Osteoblast (primary cell): ENCODE results near the gene SEMA3A. TPM values are rescaled to one million over a fixed set of nuclear protein-coding genes. Genes with fewer than 3 reads are reported as not detected.

ENCODE experiments used
- DNase-seq: peaks from one replicate; pipeline ENCODE4 v3.0.0; 2011; ENCODE audit warnings: low spot score, mixed read lengths; ENCODE audit not compliant: insufficient read length; ENCODE audit errors: missing footprints
- H2AFZ ChIP-seq: 2 replicates; pipeline ENCODE4 v1.6.0; 2011; ENCODE audit warnings: mild to moderate bottlenecking, low read length
- H3K27ac ChIP-seq: 2 replicates; pipeline ENCODE4 v1.5.1; 2011; ENCODE audit warnings: mild to moderate bottlenecking, low read depth, low read length, moderate library complexity
- H3K27me3 ChIP-seq: 2 replicates; pipeline ENCODE4 v1.6.0; 2012; ENCODE audit warnings: mild to moderate bottlenecking, control low read depth, inconsistent platforms, low read length, moderate library complexity; ENCODE audit not compliant: insufficient read depth
- H3K36me3 ChIP-seq: 2 replicates; pipeline ENCODE4 v1.5.1; 2011; ENCODE audit warnings: mild to moderate bottlenecking, low read length, control low read depth, moderate library complexity; ENCODE audit not compliant: insufficient read depth
- H3K4me1 ChIP-seq: 2 replicates; pipeline ENCODE4 v1.5.1; 2011; ENCODE audit warnings: mild to moderate bottlenecking, low read length, control low read depth, moderate library complexity; ENCODE audit not compliant: insufficient read depth
- H3K4me2 ChIP-seq: 2 replicates; pipeline ENCODE4 v1.6.0; 2011; ENCODE audit warnings: mild to moderate bottlenecking, low read length; ENCODE audit not compliant: insufficient read depth
- H3K4me3 ChIP-seq: fragments of 200-600 bp; sonication (generic); 3 replicates; pipeline ENCODE4 v1.5.1; 2012; ENCODE audit warnings: mild to moderate bottlenecking, low read length, inconsistent platforms; ENCODE audit not compliant: insufficient read depth
- H3K79me2 ChIP-seq: 2 replicates; pipeline ENCODE4 v1.6.0; 2012; ENCODE audit warnings: mild to moderate bottlenecking, low read length, control low read depth, inconsistent platforms; ENCODE audit not compliant: insufficient read depth
- H3K9me3 ChIP-seq: 2 replicates; pipeline ENCODE4 v1.5.1; 2011; ENCODE audit warnings: low read depth, low read length, control low read depth
- H4K20me1 ChIP-seq: 2 replicates; pipeline ENCODE4 v1.6.0; 2012; ENCODE audit warnings: mild to moderate bottlenecking, low read length, control low read depth; ENCODE audit not compliant: insufficient read depth
- total RNA-seq: library from RNA; depleted of rRNA; stranded (reverse); fragments of >200 nt; gene quantifications from 2 replicates; pipeline ENCODE4 v1.2.3, GENCODE V29; 2012
- TF ChIP-seq, protein P1 (sequence below): IDR thresholded peaks from 2 replicates; pipeline ENCODE4 v1.5.1; 2011; ENCODE audit warnings: mild to moderate bottlenecking, low read depth, low read length, moderate library complexity; ENCODE audit errors: extremely low read depth

Gene SEMA3A
- total RNA-seq, 1 donor: 2.5 TPM

DNA sequence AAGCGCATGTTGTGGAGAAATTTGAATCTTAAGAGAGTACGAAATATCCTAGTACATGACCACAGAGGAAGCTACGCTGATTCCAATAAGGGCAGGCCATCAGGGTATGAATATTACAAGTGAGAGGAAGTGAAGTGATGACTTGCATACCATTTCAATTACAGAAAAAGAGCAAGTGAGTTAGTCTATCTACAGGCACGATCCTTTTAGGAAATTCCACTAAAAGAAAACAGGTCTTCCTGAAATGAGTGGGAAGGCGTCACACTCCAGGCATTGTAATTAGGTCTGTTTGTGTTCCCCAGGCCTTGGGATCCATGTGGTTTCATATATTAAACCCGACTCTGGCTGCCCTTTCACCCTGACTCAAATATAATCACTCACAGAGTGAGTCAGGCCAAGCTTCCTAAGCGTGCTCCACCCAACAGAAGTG, 152.5 kb downstream of the SEMA3A start:
- no peaks in the 10 kb centered on the region for H3K36me3 ChIP-seq
- no peaks in the 10 kb centered on the region for H3K27me3 ChIP-seq
- peak; percentile 50 for DNase-seq
- no peaks in the 10 kb centered on the region for H3K9me3 ChIP-seq
- H3K4me1 ChIP-seq: peaks cover 25% of the 10 kb centered on the region
- H3K4me2 ChIP-seq: peak overlapping the region; percentile 51
- no peak overlapping the region for H3K4me3 ChIP-seq
- TF ChIP-seq, protein P1, sequence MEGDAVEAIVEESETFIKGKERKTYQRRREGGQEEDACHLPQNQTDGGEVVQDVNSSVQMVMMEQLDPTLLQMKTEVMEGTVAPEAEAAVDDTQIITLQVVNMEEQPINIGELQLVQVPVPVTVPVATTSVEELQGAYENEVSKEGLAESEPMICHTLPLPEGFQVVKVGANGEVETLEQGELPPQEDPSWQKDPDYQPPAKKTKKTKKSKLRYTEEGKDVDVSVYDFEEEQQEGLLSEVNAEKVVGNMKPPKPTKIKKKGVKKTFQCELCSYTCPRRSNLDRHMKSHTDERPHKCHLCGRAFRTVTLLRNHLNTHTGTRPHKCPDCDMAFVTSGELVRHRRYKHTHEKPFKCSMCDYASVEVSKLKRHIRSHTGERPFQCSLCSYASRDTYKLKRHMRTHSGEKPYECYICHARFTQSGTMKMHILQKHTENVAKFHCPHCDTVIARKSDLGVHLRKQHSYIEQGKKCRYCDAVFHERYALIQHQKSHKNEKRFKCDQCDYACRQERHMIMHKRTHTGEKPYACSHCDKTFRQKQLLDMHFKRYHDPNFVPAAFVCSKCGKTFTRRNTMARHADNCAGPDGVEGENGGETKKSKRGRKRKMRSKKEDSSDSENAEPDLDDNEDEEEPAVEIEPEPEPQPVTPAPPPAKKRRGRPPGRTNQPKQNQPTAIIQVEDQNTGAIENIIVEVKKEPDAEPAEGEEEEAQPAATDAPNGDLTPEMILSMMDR: no peak
- H4K20me1 ChIP-seq: no peaks in the 10 kb centered on the region
- H3K27ac ChIP-seq: peak overlapping the region; percentile 71
- peak overlapping the region; percentile 30 for H2AFZ ChIP-seq
- no peaks in the 10 kb centered on the region for H3K79me2 ChIP-seq

DNA sequence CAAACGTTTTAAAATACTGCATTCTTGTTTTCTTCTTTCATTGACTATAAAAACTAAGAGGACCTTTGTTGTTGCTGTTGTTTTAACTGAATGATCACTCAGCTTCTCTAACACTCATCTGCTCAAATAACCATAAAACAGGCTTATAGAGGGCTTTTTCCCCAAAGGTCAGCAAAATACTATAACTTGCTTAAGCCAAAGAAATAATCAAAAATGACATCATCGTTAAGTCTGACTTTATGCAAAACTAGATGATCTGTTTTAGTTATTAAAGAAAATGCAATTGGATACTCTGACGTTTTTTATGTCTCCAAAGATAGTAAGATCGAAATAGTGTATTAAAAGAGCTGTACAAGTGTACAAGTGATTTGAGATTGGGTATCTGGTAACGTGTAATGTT, 152.9 kb downstream of the SEMA3A start:
- Histone ChIP-seq H4K20me1 (no peaks in the 10 kb centered on the region), H3K79me2 (no peaks in the 10 kb centered on the region), H3K4me1 (peaks cover 25% of the 10 kb centered on the region), H3K4me3 (no peak overlapping the region), H3K4me2 (peak overlapping the region; percentile 51), H3K27me3 (no peaks in the 10 kb centered on the region), H3K27ac (peak overlapping the region; percentile 71), H3K36me3 (no peaks in the 10 kb centered on the region), H2AFZ (peak overlapping the region; percentile 30), H3K9me3 (no peaks in the 10 kb centered on the region)
- DNase-seq: no peak
- TF ChIP-seq, protein P1: no peak

DNA sequence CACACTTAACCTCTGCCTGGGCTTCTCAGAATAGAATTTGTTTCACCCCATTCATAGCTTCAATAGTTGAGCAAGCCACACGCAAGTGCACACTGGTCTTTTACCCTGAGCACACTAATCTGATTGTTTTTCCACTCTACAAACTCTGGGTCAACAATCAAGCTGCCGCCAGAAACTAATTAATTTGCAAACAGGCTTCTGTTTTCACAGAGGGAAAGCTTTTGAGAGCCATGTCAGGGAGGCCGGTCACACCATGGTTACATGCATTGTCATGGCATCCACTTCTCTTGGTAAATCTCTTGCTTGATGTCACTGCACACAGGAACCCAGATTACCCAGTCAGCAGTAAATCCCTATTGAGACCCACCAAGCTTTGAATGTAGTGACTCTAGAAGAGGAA, 154.2 kb downstream of the SEMA3A start:
- H3K4me3 ChIP-seq: no peak overlapping the region
- no peaks in the 10 kb centered on the region for H3K27me3 ChIP-seq
- H3K36me3 ChIP-seq: no peaks in the 10 kb centered on the region
- H3K9me3 ChIP-seq: no peaks in the 10 kb centered on the region
- H3K27ac ChIP-seq: no peak overlapping the region
- TF ChIP-seq, protein P1: no peak
- H3K4me1 ChIP-seq: peaks cover 25% of the 10 kb centered on the region
- H2AFZ ChIP-seq: no peak overlapping the region
- H3K4me2 ChIP-seq: no peak overlapping the region
- H3K79me2 ChIP-seq: no peaks in the 10 kb centered on the region
- no peaks in the 10 kb centered on the region for H4K20me1 ChIP-seq
- no peak for DNase-seq

DNA sequence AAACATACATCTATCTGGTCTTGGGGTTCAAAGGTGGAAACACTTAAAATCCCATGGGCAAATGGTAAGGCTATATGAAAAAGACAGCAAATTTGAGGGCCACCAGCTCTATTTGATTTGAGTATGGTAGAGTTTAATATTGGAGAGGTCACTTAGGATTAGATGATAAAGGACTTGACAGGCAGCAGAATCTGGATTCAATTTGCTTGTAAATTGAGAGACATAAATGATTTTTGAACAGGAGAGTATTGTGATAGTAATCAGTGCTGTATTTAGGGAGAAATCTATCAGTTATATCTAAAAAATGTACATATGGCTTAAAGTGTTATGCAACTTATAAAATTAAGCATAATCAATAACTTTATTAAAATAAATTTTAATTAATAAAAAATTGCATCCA, 155.2 kb downstream of the SEMA3A start:
- no peaks in the 10 kb centered on the region for H3K79me2 ChIP-seq
- H4K20me1 ChIP-seq: no peaks in the 10 kb centered on the region
- H3K36me3 ChIP-seq: no peaks in the 10 kb centered on the region
- no peak for DNase-seq
- TF ChIP-seq, protein P1: no peak
- H3K27ac ChIP-seq: no peak overlapping the region
- H3K4me3 ChIP-seq: no peak overlapping the region
- H3K27me3 ChIP-seq: no peaks in the 10 kb centered on the region
- H2AFZ ChIP-seq: no peak overlapping the region
- H3K9me3 ChIP-seq: no peaks in the 10 kb centered on the region
- peaks cover 25% of the 10 kb centered on the region for H3K4me1 ChIP-seq
- no peak overlapping the region for H3K4me2 ChIP-seq
